H1 (cell line): ENCODE data around the gene PUDP. TPM values are rescaled to one million over a fixed set of nuclear protein-coding genes. Genes with fewer than 3 reads are reported as not detected.

ENCODE experiments used
- CHD2 ChIP-seq: IDR thresholded peaks from 2 replicates; pipeline ENCODE4 v1.6.1; 2012; ENCODE audit warnings: low read length, improper control_type of control experiment
- GTF2F1 ChIP-seq: IDR thresholded peaks from 2 replicates; pipeline ENCODE4 v1.6.1; 2012; ENCODE audit warnings: low read depth, low read length, improper control_type of control experiment, borderline replicate concordance
- SAP30 ChIP-seq: fragments of 300-600 bp; sonication (generic); IDR thresholded peaks from 2 replicates; pipeline ENCODE4 v1.7.1; 2012; ENCODE audit warnings: low read length, moderate library complexity, mild to moderate bottlenecking, inconsistent platforms; ENCODE audit not compliant: insufficient read depth, insufficient replicate concordance
- TBP ChIP-seq: IDR thresholded peaks from 2 replicates; pipeline ENCODE4 v1.6.1; 2011; ENCODE audit warnings: low read depth, low read length, improper control_type of control experiment
- TEAD4 ChIP-seq: IDR thresholded peaks from 2 replicates; pipeline ENCODE4 v1.6.1; 2012; ENCODE audit warnings: low read depth, low read length, inconsistent platforms, mixed read lengths
- polyA plus RNA-seq, 7 experiments: library from polyadenylated mRNA; depleted of rRNA in 3 of 7; stranded (reverse) in 5 of 7; unstranded in 2 of 7; fragments of >200 nt in 5 of 7; fragments of 200-250 nt in 2 of 7; gene quantifications; 1 replicate in 5 of 7; 2 replicates in 1 of 7; 4 replicates in 1 of 7; pipeline versions ENCODE4 v1.2.1 to v1.2.3, GENCODE V29; 2011 to 2013; ENCODE audit warnings: missing spikeins in 2 of 7, mixed read lengths in 2 of 7
- total RNA-seq: library from RNA; stranded (reverse); fragmentation: NEBNext Ultra II Directional; extraction: Animal tissue kit (Norgen Biotek cat#: 25700); gene quantifications from 2 replicates; pipeline ENCODE4 v1.2.1, GENCODE V29; 2021
- TF ChIP-seq, protein P1 (sequence below): IDR thresholded peaks from 2 replicates; pipeline ENCODE4 v1.6.1; 2012; ENCODE audit warnings: low read length, inconsistent platforms

PUDP gene
- total and polyA plus RNA-seq, 2 of the 8 experiments (the other 6 are each of a cell fraction or from before 2014, with no cell fraction given) = 27.2 to 30.2 TPM

GRCh38 chrX:7083021-7083420 is 64.9 kb downstream of the PUDP start (continued):
- TF ChIP-seq, protein P1, sequence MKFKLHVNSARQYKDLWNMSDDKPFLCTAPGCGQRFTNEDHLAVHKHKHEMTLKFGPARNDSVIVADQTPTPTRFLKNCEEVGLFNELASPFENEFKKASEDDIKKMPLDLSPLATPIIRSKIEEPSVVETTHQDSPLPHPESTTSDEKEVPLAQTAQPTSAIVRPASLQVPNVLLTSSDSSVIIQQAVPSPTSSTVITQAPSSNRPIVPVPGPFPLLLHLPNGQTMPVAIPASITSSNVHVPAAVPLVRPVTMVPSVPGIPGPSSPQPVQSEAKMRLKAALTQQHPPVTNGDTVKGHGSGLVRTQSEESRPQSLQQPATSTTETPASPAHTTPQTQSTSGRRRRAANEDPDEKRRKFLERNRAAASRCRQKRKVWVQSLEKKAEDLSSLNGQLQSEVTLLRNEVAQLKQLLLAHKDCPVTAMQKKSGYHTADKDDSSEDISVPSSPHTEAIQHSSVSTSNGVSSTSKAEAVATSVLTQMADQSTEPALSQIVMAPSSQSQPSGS = no peak
- TF ChIP-seq CHD2 (no peak), TBP (no peak), GTF2F1 (no peak), TEAD4 (no peak), SAP30 (no peak)
